Activated naive CD8-positive, alpha-beta T cell (primary cell): Measurements from ENCODE around the gene ULK4.
"Not testable (repeated sequence)": the region's sequence is repeated elsewhere in the genome, so short reads cannot be mapped to it uniquely, and the experiment has no call there.

Source experiments
- H3K27ac Mint-ChIP-seq: one replicate; pipeline ENCODE4 v1.8.0; 2021; ENCODE audit warnings: mixed read lengths
- H3K27me3 Mint-ChIP-seq: one replicate; pipeline ENCODE4 v1.8.0; 2021; ENCODE audit warnings: mixed read lengths
- H3K36me3 Mint-ChIP-seq: one replicate; pipeline ENCODE4 v1.8.0; 2021; ENCODE audit warnings: mixed read lengths
- H3K4me1 Mint-ChIP-seq: one replicate; pipeline ENCODE4 v1.8.0; 2021; ENCODE audit warnings: low read depth, mixed read lengths
- H3K4me3 Mint-ChIP-seq: one replicate; pipeline ENCODE4 v1.8.0; 2021; ENCODE audit warnings: mild to moderate bottlenecking, mixed read lengths
- H3K9me3 Mint-ChIP-seq: one replicate; pipeline ENCODE4 v1.8.0; 2021; ENCODE audit warnings: low read depth, mixed read lengths

ULK4 gene

DNA sequence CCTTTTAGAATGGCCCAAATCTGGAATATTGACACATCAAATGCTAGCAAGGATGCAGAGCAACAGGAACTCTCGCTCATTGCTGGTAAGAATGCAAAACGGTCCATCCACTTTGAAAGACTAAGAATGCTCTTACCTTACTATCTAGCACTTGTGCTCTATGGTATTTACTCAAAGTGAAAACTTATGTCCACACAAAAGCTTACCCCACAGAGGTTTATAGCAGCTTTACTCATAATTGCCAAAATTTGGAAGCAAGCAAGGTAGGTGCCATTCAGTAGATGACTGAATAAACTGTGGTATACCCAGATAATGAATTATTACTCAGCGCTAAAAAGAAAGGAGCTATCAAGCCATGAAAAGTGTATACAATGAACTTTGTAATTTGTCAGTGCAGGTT, 666.2 kb downstream of the ULK4 start:
- no peaks in the 10 kb centered on the region for H3K4me1 Mint-ChIP-seq
- no peak overlapping the region for H3K4me3 Mint-ChIP-seq
- no peak overlapping the region for H3K27ac Mint-ChIP-seq
- H3K36me3 Mint-ChIP-seq: no peaks in the 10 kb centered on the region
- no peaks in the 10 kb centered on the region for H3K27me3 Mint-ChIP-seq
- no peaks in the 10 kb centered on the region for H3K9me3 Mint-ChIP-seq

DNA sequence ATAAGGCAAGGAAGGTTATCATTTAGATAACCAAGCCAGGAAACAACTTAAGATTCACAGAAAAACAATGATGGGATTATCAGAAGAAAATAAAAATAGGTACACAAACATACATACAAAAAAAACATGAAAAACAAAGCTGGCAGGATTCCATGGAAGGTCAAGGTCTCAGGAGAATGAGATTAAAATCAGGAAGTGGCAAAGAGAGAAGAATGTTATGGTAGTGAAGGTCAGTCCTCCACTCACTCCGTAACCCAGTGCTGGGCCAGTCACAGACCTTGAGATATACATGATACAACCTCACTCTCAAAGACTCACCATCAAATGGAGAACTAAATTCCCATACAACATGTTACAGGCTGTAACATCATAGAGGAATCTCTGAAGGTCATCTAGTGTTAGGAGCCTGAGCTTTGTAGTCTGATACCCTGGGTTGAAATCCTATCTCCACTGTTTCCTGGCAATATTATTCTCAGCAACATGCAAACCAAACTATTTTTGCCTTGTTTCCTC, 668.7 kb downstream of the ULK4 start:
- Mint-ChIP-seq H3K27me3 (no peaks in the 10 kb centered on the region), H3K4me1 (no peaks in the 10 kb centered on the region), H3K9me3 (no peaks in the 10 kb centered on the region), H3K36me3 (no peaks in the 10 kb centered on the region), H3K27ac (no peak overlapping the region), H3K4me3 (no peak overlapping the region)

DNA sequence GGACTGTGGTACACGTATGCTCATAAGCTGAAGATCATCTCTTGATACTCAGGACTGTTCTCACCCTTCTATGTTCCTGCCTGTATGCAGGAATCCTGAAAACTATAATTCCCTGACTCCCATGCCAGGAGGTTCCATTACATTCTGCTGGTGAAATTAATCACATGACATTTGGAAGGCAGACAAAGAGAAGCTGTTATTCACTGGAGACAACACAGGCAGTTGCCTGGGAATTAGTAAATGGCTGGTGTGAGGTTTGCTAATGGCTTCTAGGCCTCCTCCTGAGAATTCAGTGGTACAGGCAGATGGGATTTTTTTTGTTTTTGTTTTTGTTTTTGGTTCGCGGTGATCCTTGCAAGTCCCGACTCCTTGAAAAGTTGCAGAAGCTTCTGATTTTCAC, 671.2 kb downstream of the ULK4 start:
- Mint-ChIP-seq H3K9me3 (no peaks in the 10 kb centered on the region), H3K27me3 (no peaks in the 10 kb centered on the region), H3K4me1 (peaks cover 11% of the 10 kb centered on the region)

DNA sequence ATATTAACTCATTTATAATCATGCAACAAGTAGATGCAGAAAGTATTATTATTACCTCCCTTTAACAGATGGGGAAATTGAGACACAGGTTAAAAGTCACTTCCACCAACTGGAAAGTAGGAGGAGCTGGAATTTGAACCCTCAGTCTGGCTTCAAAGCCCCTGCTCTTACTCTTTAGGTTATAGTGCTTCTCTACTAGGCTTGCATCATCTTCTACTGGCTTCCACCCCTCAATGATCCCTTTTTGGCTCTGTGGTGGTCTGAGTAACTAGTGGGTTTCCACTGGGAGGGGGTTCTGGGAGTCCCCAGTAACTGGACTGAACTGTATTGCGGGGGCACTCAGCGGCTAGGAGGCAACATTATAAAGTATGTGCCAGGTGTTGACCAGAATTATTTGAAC, 671.6 kb downstream of the ULK4 start:
- Mint-ChIP-seq H3K27ac (no peak overlapping the region), H3K4me3 (no peak overlapping the region), H3K36me3 (peaks cover 3% of the 10 kb centered on the region), H3K27me3 (no peaks in the 10 kb centered on the region), H3K4me1 (peaks cover 11% of the 10 kb centered on the region), H3K9me3 (peaks cover 4% of the 10 kb centered on the region)

More for the DNA sequence above, 671.2 kb downstream of the ULK4 start:
- Mint-ChIP-seq H3K36me3 (peaks cover 2% of the 10 kb centered on the region), H3K27ac (no peak overlapping the region), H3K4me3 (no peak overlapping the region)

DNA sequence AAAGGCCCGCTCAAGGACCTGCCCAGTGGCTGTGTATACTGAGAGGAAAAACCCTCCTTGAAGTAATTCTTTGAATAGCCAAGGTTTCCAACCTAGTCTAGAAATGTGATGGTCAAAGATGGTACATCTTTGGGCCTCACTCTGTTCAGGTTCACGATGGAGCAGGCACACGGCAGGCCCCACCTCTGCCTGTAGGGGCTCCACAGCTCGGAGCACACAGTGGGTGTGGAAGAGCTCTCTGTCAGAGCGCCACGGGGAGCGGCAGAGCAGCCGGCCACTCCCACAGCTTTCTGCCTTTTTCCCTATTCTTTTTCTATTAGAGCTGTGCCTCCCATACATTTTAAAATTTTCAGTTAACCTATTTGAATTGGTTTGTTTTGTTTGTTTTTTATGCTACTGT, 673.1 kb downstream of the ULK4 start:
- Mint-ChIP-seq H3K9me3 (peaks cover 7% of the 10 kb centered on the region), H3K27me3 (no peaks in the 10 kb centered on the region), H3K4me3 (no peak overlapping the region), H3K27ac (no peak overlapping the region), H3K4me1 (peaks cover 11% of the 10 kb centered on the region), H3K36me3 (peaks cover 5% of the 10 kb centered on the region)

DNA sequence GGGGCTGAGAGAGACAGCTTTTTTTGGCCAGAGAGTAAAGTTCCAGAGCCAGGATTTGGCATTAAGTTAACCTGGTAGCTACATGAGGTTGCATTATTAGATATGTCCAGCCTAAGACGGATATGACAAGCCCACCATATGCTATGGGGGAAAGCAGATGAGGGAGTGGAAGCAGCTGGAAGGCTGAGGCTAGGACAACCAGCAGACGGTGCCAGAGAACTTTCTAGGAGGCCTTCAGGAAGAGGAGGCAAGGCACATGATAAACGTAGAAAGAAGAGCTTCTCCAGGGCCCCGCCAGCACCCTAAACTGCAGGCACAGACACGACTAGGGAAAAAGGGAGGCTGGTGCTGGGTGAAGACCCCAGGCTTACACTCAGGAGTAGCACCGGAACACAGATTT, 675.6 kb downstream of the ULK4 start:
- peaks cover 7% of the 10 kb centered on the region for H3K9me3 Mint-ChIP-seq
- H3K36me3 Mint-ChIP-seq: peaks cover 9% of the 10 kb centered on the region
- H3K27me3 Mint-ChIP-seq: no peaks in the 10 kb centered on the region
- peaks cover 11% of the 10 kb centered on the region for H3K4me1 Mint-ChIP-seq
- H3K4me3 Mint-ChIP-seq: no peak overlapping the region
- H3K27ac Mint-ChIP-seq: no peak overlapping the region

DNA sequence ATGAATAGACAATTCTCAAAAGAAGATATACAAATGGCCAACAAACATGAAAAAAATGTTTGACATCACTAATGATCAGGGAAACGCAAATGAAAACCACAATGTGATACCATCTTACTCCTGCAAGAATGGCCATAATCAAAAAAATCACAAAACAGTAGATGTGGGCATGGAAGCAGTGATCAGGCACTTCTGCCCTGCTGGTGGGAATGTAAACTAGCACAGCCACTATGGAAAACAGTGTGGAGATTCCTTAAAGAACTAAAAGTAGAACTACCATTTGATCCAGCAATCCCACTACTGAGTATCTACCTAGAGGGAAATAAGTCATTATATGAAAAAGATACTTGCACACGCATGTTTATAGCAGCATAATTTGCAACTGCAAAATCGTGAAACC, 677.0 kb downstream of the ULK4 start:
- H3K36me3 Mint-ChIP-seq, H3K27me3 Mint-ChIP-seq, H3K9me3 Mint-ChIP-seq, H3K4me3 Mint-ChIP-seq, H3K27ac Mint-ChIP-seq: not testable (repeated sequence)
- peaks cover 11% of the 10 kb centered on the region for H3K4me1 Mint-ChIP-seq

DNA sequence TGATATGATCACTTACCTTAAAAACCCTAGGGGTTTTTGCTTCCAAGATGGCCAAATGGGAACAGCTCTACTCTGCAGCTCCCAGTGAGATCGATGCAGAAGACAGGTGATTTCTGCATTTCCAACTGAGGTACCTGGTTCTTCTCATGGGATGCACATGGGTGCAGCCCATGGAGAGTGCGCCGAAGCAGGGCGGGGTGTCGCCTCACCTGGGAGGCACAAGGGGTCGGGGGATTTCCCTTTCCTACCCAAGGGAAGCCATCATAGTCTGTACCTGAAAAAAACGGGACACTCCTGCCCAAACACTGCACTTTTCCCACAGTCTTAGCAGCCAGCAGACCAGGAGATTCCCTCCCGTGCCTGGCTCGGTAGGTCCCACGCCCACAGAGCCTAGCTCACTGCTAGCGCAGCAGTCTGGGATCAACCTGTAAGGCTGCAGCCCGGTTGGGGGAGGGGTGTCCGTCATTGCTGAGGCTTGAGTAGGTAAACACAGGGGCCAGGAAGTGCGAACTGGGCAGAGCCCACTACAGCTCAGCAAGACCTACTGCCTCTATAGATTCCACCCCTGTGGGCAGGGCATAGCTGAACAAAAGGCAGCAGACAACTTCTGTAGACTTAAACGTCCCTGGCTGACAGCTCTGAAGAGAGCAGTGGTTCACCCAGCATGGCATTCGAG, 684.0 kb downstream of the ULK4 start:
- Mint-ChIP-seq H3K27ac (no peak overlapping the region), H3K27me3 (no peaks in the 10 kb centered on the region), H3K4me1 (no peaks in the 10 kb centered on the region), H3K36me3 (peaks cover 29% of the 10 kb centered on the region), H3K9me3 (peaks cover 14% of the 10 kb centered on the region), H3K4me3 (no peak overlapping the region)

DNA sequence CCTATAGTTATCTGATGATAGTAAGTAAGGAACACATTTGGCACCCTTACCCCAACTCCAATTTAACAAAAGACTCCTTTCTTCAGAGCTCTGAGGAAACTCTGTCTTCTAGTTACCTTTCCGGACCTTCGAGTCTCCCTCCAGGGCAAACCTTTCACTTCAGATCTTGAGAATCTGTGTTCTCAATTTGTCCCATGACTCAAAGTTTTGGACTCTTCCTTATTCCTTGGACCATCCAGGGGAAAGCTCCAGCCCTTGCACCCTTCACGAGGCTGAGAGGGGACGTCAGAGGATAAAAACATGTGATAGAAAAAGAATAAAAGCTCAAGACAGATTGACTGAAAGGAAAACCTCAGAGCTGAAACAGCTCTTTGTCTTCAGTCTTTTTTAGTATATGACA, 685.7 kb downstream of the ULK4 start:
- no peaks in the 10 kb centered on the region for H3K4me1 Mint-ChIP-seq
- no peak overlapping the region for H3K4me3 Mint-ChIP-seq
- no peaks in the 10 kb centered on the region for H3K27me3 Mint-ChIP-seq
- H3K36me3 Mint-ChIP-seq: peaks cover 27% of the 10 kb centered on the region
- H3K27ac Mint-ChIP-seq: no peak overlapping the region
- H3K9me3 Mint-ChIP-seq: peaks cover 14% of the 10 kb centered on the region

DNA sequence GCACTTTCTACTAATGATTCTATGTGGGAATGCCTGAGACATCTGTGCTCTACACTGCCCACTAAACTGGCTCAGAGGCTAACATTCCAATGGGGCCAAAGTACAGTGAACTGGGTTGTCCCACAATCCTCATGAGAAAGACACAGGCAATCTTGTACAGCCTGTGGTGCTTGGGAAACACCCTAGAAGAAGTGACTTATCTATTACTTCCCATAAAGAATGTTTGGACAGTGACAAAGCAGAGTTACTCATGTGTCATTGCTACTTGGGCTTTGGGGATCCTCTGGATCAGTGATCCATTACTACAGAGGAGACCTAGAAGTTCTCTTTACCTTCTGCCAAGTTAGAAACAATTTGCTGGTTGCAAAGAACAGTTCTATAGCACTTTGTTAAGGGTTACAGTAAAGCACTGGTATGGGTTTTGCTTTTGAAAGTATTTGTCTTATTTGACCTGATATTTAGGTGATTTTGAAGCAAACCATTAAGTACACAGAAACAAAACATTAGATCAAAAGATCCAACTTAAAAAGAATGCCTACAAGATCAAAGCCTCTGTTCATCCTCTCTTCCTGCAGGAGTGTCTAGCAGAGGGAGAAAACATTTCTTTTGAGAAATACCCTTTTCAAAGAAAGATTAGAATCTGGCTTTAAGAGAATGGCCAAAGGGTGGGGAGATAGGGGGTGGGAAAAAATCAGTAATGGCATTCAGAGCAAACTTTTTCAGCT, 686.8 kb downstream of the ULK4 start:
- H3K9me3 Mint-ChIP-seq: peaks cover 14% of the 10 kb centered on the region
- H3K4me1 Mint-ChIP-seq: no peaks in the 10 kb centered on the region
- peaks cover 30% of the 10 kb centered on the region for H3K36me3 Mint-ChIP-seq
- H3K27me3 Mint-ChIP-seq: no peaks in the 10 kb centered on the region
- H3K4me3 Mint-ChIP-seq: no peak overlapping the region
- no peak overlapping the region for H3K27ac Mint-ChIP-seq

DNA sequence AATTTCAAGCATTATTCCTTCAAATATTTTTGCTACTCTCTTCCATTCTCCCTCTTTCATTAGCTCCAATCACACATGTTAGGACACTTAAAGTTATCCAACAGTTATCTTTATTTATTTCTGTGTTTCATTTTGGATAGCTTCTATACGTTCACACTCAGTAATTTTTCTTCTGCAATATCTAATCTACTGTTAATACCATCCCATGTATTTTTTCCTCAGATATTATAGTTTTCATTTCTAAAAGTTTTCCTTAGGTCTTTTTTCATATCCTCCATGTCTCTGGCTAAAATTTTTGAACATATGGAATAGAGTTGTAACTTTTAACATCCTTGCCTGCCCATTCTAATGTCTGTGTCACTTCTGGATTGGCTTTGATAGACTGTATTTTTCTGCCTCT, 689.2 kb downstream of the ULK4 start:
- H3K27me3 Mint-ChIP-seq: no peaks in the 10 kb centered on the region
- peaks cover 9% of the 10 kb centered on the region for H3K9me3 Mint-ChIP-seq
- H3K4me3 Mint-ChIP-seq: no peak overlapping the region
- peaks cover 26% of the 10 kb centered on the region for H3K36me3 Mint-ChIP-seq
- H3K27ac Mint-ChIP-seq: no peak overlapping the region
- H3K4me1 Mint-ChIP-seq: no peaks in the 10 kb centered on the region

DNA sequence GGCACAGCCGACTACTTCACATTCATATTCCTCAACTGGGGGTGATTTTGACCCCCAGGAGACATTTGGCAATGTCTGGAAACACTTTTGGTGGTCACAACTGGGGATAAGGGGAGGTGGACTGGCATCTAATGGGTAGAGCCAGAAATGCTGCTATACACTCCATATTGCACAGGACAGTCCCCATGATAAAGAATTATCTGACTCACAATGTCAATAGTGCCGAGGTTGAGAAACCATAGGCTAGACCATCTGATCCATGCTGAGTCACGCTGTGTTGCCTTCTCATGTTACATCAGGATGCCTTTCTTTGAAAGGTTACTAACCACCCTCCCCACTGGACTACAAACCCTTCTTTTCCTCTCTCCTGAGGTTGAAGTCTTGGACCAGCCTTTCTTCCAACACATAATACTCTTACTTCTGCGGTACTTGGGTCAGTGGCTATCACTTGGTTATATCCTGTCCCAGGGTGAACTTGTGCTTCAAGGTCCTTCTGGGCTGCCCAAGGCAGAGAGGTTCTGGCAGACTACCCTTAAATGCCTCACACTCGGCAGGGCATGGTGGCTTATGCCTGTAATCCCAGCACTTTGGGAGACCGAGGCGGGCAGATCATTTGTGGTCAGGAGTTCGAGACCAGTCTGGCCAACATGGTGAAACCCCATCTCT, 693.8 kb downstream of the ULK4 start:
- Mint-ChIP-seq H3K27ac (no peak overlapping the region), H3K27me3 (no peaks in the 10 kb centered on the region), H3K9me3 (peaks cover 6% of the 10 kb centered on the region), H3K4me3 (no peak overlapping the region), H3K4me1 (no peaks in the 10 kb centered on the region), H3K36me3 (peaks cover 10% of the 10 kb centered on the region)

DNA sequence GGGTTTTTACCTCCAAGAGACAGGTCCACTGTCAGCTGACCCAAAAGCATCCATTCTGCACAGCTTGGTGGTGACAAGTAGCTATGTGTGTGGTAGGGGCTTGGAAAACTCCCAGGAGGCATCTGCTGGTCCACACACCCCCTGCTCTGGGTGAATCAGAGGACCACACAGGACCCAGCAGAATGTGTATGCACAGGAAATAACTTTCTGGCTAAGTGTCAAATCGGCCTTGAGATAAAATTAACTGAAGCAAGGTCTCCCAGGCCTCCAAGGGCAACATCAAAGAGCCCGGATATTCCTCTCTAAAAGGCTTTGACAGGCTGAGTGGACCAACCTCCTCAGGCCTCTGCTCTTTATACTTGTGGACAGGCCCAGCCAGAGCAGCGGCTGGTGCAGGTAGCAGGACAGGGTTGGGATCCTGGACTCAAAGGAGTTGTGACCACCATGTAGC, 696.1 kb downstream of the ULK4 start:
- H3K27me3 Mint-ChIP-seq: no peaks in the 10 kb centered on the region
- no peak overlapping the region for H3K27ac Mint-ChIP-seq
- H3K36me3 Mint-ChIP-seq: peaks cover 6% of the 10 kb centered on the region
- H3K4me3 Mint-ChIP-seq: no peak overlapping the region
- H3K9me3 Mint-ChIP-seq: peaks cover 6% of the 10 kb centered on the region
- H3K4me1 Mint-ChIP-seq: no peaks in the 10 kb centered on the region

DNA sequence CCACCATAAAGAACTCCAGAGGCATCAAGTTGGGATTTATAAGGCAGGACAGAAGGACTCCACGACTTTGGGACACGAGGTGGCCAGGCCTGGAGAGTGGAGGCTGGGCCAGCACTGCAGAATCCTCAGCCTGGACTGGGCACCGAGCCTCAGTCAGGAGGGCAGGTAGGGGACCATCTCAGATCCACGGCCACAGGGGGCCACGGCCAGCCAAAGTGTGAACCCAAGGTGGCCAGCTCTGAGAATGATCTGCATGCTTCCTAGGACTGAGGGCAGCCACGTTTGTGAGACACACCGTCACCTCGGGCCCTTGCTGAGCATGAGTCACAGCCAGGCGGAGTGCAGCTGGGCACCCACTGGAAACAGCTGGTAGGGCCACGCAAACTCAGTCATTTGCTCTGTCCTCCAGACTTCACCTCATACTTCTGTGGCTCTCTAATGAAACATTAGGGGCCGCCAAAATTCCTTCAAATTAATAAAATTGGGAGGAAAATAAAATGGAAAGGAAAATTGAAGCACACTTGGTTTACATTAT, 696.8 kb downstream of the ULK4 start:
- Mint-ChIP-seq H3K36me3 (peaks cover 8% of the 10 kb centered on the region), H3K27me3 (no peaks in the 10 kb centered on the region), H3K9me3 (peaks cover 6% of the 10 kb centered on the region), H3K4me1 (no peaks in the 10 kb centered on the region), H3K27ac (no peak overlapping the region), H3K4me3 (no peak overlapping the region)

DNA sequence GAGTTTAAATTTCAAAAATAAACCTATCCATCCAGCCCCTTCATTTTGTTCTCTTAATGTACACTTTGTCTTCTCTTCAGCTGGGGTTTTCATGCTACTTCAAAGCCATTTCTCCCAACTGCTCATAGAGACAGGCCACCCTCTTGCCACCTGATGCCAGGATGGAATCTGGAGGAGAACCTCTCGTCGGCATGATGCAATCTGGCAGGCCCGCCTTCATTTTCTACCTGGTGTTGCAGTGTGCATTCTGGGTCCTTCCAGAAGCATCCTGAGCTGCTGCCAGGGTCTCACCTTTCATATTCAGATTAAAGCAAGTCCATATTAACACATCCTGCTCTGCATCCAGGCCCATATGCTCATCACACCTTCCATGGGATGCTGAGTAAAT, 701.8 kb downstream of the ULK4 start:
- Mint-ChIP-seq H3K36me3 (peaks cover 4% of the 10 kb centered on the region), H3K9me3 (no peaks in the 10 kb centered on the region)

More for the DNA sequence above, 701.8 kb downstream of the ULK4 start:
- H3K4me3 Mint-ChIP-seq: no peak overlapping the region
- no peaks in the 10 kb centered on the region for H3K27me3 Mint-ChIP-seq
- peak overlapping the region; percentile 3 for H3K27ac Mint-ChIP-seq
- no peaks in the 10 kb centered on the region for H3K4me1 Mint-ChIP-seq
